Neural progenitor cell (in vitro differentiated cells): ENCODE results near the gene DHH. TPM values are rescaled to one million over a fixed set of nuclear protein-coding genes. Genes with fewer than 3 reads are reported as not detected.
A peak's percentile ranks its signal among the peaks of the same experiment; 100 is the strongest.

ENCODE experiments used
- DNase-seq: peaks from one replicate; pipeline ENCODE4 v3.0.0-alpha.2; 2016; ENCODE audit warnings: low spot score
- H2AFZ ChIP-seq: fragments of 200-600 bp; sonication (generic); replicated peaks from 2 replicates; pipeline ENCODE4 v1.6.1; 2016; ENCODE audit warnings: antibody characterized with exemption
- H3F3A ChIP-seq: fragments of 200-600 bp; sonication (generic); 2 replicates; pipeline ENCODE4 v1.6.1; 2016; ENCODE audit warnings: antibody characterized with exemption, low read depth
- H3K27ac ChIP-seq: fragments of 200-600 bp; sonication (generic); 2 replicates; pipeline ENCODE4 v1.5.1; 2016; ENCODE audit warnings: mild to moderate bottlenecking
- H3K27me3 ChIP-seq: fragments of 200-600 bp; sonication (generic); 2 replicates; pipeline ENCODE4 v1.6.1; 2016; ENCODE audit warnings: mild to moderate bottlenecking, moderate library complexity
- H3K36me3 ChIP-seq: fragments of 200-600 bp; sonication (generic); 2 replicates; pipeline ENCODE4 v1.5.1; 2016
- H3K4me1 ChIP-seq: fragments of 200-600 bp; sonication (generic); 2 replicates; pipeline ENCODE4 v1.6.1; 2016; ENCODE audit warnings: mixed run types
- H3K4me2 ChIP-seq: fragments of 200-600 bp; sonication (generic); 2 replicates; pipeline ENCODE4 v1.6.1; 2016
- H3K4me3 ChIP-seq: fragments of 200-600 bp; sonication (generic); 2 replicates; pipeline ENCODE4 v1.5.1; 2016
- H3K79me2 ChIP-seq: fragments of 200-600 bp; sonication (generic); 2 replicates; pipeline ENCODE4 v1.6.1; 2016; ENCODE audit warnings: low read depth
- H3K9ac ChIP-seq: fragments of 200-600 bp; sonication (generic); 2 replicates; pipeline ENCODE4 v1.6.1; 2016
- H3K9me3 ChIP-seq: fragments of 200-600 bp; sonication (generic); 2 replicates; pipeline ENCODE4 v1.5.1; 2016; ENCODE audit warnings: low read depth
- H4K20me1 ChIP-seq: fragments of 200-600 bp; sonication (generic); 2 replicates; pipeline ENCODE4 v1.6.1; 2016; ENCODE audit warnings: low read depth
- H3K27ac Mint-ChIP-seq: 3 replicates; pipeline ENCODE4 v1.8.0; 2021; ENCODE audit warnings: mixed read lengths
- H3K27me3 Mint-ChIP-seq: 2 replicates; pipeline ENCODE4 v1.8.0; 2022; ENCODE audit warnings: low read depth, mild to moderate bottlenecking, inconsistent platforms, moderate library complexity, mixed read lengths; ENCODE audit not compliant: insufficient read depth
- H3K36me3 Mint-ChIP-seq: 3 replicates; pipeline ENCODE4 v1.8.0; 2021; ENCODE audit warnings: mixed read lengths
- H3K4me1 Mint-ChIP-seq: 3 replicates; pipeline ENCODE4 v1.8.0; 2021; ENCODE audit warnings: mixed read lengths
- H3K4me3 Mint-ChIP-seq: 3 replicates; pipeline ENCODE4 v1.8.0; 2021; ENCODE audit warnings: mild to moderate bottlenecking, moderate library complexity, mixed read lengths
- H3K9me3 Mint-ChIP-seq: 3 replicates; pipeline ENCODE4 v1.8.0; 2020; ENCODE audit warnings: mixed read lengths
- CTCF ChIP-seq: fragments of 200-600 bp; sonication (generic); IDR thresholded peaks from 2 replicates; pipeline ENCODE4 v1.5.1; 2017; ENCODE audit warnings: antibody characterized with exemption, mild to moderate bottlenecking
- EZH2 ChIP-seq: fragments of 200-600 bp; sonication (generic); IDR thresholded peaks from 2 replicates; pipeline ENCODE4 v1.6.1; 2017; ENCODE audit warnings: antibody characterized with exemption, mild to moderate bottlenecking, moderate library complexity
- EZH2phosphoT487 ChIP-seq: fragments of 200-600 bp; sonication (generic); IDR thresholded peaks from 2 replicates; pipeline ENCODE4 v1.6.1; 2017; ENCODE audit warnings: antibody characterized with exemption
- total RNA-seq: library from RNA; depleted of rRNA; stranded (reverse); fragments of >200 nt; gene quantifications from 2 replicates; pipeline ENCODE4 v1.2.3, GENCODE V29; 2015; ENCODE audit warnings: low replicate concordance

Gene DHH
- total RNA-seq, 1 donor from 2014 or later: not detected

DNA sequence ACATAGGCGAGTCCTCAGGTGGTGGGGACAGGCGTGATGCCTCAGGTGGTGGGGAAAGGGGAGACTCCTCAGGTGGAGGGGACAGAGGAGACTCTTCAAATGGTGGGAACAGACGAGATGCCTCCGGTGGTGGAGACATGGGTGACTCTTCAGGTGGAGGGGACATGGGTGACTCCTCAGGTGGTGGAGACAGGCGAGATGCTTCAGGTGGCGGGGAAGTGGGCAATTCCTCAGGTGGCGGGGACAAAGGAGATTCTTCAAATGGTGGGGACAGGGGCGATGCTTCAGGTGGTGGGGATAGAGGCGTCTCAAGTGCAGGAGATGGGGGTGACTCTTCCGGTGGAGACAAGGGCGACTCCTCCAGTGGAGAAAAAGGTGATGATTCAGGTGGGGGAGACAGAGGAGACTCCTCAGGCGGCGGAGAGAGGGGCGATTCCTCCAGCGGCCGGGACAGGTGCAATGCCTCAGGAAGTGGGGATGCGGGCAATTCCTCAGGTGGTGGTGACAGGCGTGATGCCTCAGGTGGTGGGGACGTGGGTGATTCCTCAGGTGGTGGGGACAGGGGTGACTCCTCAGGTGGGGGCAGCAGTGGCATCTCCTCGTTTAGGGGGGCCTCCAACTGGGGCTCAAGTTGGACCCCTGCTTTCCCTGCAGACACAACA, 42.7 kb downstream of the DHH start:
- H2AFZ ChIP-seq: no peak overlapping the region
- peak overlapping the region; percentile 6 for H3K4me3 Mint-ChIP-seq
- peaks cover 49% of the 10 kb centered on the region for H3K36me3 Mint-ChIP-seq
- peaks cover 19% of the 10 kb centered on the region for H3K4me1 Mint-ChIP-seq
- TF ChIP-seq CTCF: no peak
- TF ChIP-seq EZH2: no peak
- TF ChIP-seq EZH2phosphoT487: no peak
- H4K20me1 ChIP-seq: peaks cover 60% of the 10 kb centered on the region
- H3K27me3 ChIP-seq: no peaks in the 10 kb centered on the region
- DNase-seq: no peak
- no peak overlapping the region for H3K4me3 ChIP-seq
- no peaks in the 10 kb centered on the region for H3K9me3 Mint-ChIP-seq
- no peak overlapping the region for H3K27ac ChIP-seq
- no peaks in the 10 kb centered on the region for H3K36me3 ChIP-seq
- peaks cover 8% of the 10 kb centered on the region for H3K4me1 ChIP-seq
- peaks cover 28% of the 10 kb centered on the region for H3K79me2 ChIP-seq
- no peak overlapping the region for H3K27ac Mint-ChIP-seq
- H3K9ac ChIP-seq: no peak overlapping the region
- H3K4me2 ChIP-seq: no peak overlapping the region
- peaks cover 12% of the 10 kb centered on the region for H3K27me3 Mint-ChIP-seq
- H3F3A ChIP-seq: no peaks in the 10 kb centered on the region
- H3K9me3 ChIP-seq: no peaks in the 10 kb centered on the region

DNA sequence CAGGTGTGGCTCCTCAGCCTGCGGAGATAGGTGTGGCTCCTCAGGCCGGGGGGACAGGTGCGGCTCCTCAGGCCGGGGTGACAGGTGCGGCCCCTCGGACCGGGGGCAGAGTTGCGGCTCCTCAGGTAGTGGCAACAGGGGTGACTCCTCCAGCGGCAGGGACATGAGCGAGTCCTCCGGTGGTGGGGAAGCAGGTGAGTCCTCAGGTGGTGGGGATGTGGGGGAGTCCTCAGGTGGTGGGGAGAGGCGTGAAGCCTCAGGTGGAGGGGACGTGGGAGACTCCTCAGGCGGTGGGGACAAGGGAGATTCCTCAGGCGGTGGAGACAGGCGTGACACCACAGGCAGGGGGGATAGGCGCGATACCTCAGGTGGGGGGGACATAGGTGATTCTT, 43.2 kb downstream of the DHH start:
- H3K4me3 Mint-ChIP-seq: peak overlapping the region; percentile 6
- no peak overlapping the region for H3K27ac Mint-ChIP-seq
- TF ChIP-seq EZH2: no peak
- no peak for TF ChIP-seq CTCF
- no peak for TF ChIP-seq EZH2phosphoT487
- H3K9me3 Mint-ChIP-seq: no peaks in the 10 kb centered on the region
- H3K27me3 ChIP-seq: no peaks in the 10 kb centered on the region
- H3K4me2 ChIP-seq: no peak overlapping the region
- H3K9me3 ChIP-seq: no peaks in the 10 kb centered on the region
- DNase-seq: no peak
- peaks cover 55% of the 10 kb centered on the region for H4K20me1 ChIP-seq
- no peak overlapping the region for H3K4me3 ChIP-seq
- H3K9ac ChIP-seq: no peak overlapping the region
- H3K36me3 Mint-ChIP-seq: peaks cover 52% of the 10 kb centered on the region
- H3K27me3 Mint-ChIP-seq: peaks cover 14% of the 10 kb centered on the region
- H3K4me1 ChIP-seq: peaks cover 3% of the 10 kb centered on the region
- H2AFZ ChIP-seq: no peak overlapping the region
- no peaks in the 10 kb centered on the region for H3K36me3 ChIP-seq
- peaks cover 13% of the 10 kb centered on the region for H3K4me1 Mint-ChIP-seq
- no peak overlapping the region for H3K27ac ChIP-seq
- no peaks in the 10 kb centered on the region for H3F3A ChIP-seq
- peaks cover 23% of the 10 kb centered on the region for H3K79me2 ChIP-seq

- Mint-ChIP-seq H3K9me3 (no peaks in the 10 kb centered on the region), H3K36me3 (peaks cover 59% of the 10 kb centered on the region)
- H4K20me1 ChIP-seq: peaks cover 48% of the 10 kb centered on the region
Measured at GRCh38 chr12:49050507-49051372, 43.9 kb downstream of the DHH start.

More at GRCh38 chr12:49050507-49051372, 43.9 kb downstream of the DHH start:
- H3F3A ChIP-seq: no peaks in the 10 kb centered on the region
- no peak for TF ChIP-seq EZH2phosphoT487
- TF ChIP-seq EZH2: no peak
- TF ChIP-seq CTCF: no peak
- Mint-ChIP-seq H3K27me3 (peaks cover 14% of the 10 kb centered on the region), H3K4me1 (peaks cover 7% of the 10 kb centered on the region), H3K27ac (no peak overlapping the region), H3K4me3 (no peak overlapping the region)
- H3K27ac ChIP-seq: no peak overlapping the region
- no peak overlapping the region for H2AFZ ChIP-seq
- H3K4me1 ChIP-seq: no peaks in the 10 kb centered on the region
- no peaks in the 10 kb centered on the region for H3K9me3 ChIP-seq
- H3K36me3 ChIP-seq: no peaks in the 10 kb centered on the region
- no peak overlapping the region for H3K4me3 ChIP-seq
- H3K79me2 ChIP-seq: peaks cover 16% of the 10 kb centered on the region
- H3K27me3 ChIP-seq: no peaks in the 10 kb centered on the region
- H3K4me2 ChIP-seq: no peak overlapping the region
- DNase-seq: no peak
- H3K9ac ChIP-seq: no peak overlapping the region
